CD4-positive, alpha-beta memory T cell (primary cell): ENCODE results near the gene APOA1. TPM values are rescaled to one million over a fixed set of nuclear protein-coding genes. Genes with fewer than 3 reads are reported as not detected.

Source experiments
- CTCF ChIA-PET: fragments of 350-600 bp; sonication (Branson Sonifier 250); formaldehyde crosslinking; loops from one replicate; lab custom pipeline; 2021; ENCODE audit warnings: inconsistent platforms; ENCODE audit not compliant: partially characterized antibody; lab: Charles Lee
- POLR2A ChIA-PET: fragments of 350-600 bp; sonication (Branson Sonifier 250); formaldehyde crosslinking; loops from one replicate; lab custom pipeline; 2021; ENCODE audit not compliant: partially characterized antibody; lab: Charles Lee
- DNase-seq, 5 donors: peaks; one replicate each; pipeline versions ENCODE4 v3.0.0 to v3.0.0-alpha.2; 2020 to 2022; ENCODE audit warnings: mixed read lengths in 1 of 5
- H3K27ac ChIP-seq: one replicate; pipeline ENCODE4 v1.7.0; 2013; ENCODE audit warnings: low read depth, low read length
- H3K27me3 ChIP-seq: 2 replicates; pipeline ENCODE4 v1.7.0; 2013; ENCODE audit warnings: mild to moderate bottlenecking, low read length, moderate library complexity; ENCODE audit not compliant: insufficient read depth
- H3K36me3 ChIP-seq: 2 replicates; pipeline ENCODE4 v1.7.0; 2013; ENCODE audit warnings: mild to moderate bottlenecking, low read length, moderate library complexity; ENCODE audit not compliant: insufficient read depth
- H3K4me1 ChIP-seq: 2 replicates; pipeline ENCODE4 v1.7.0; 2013; ENCODE audit warnings: mild to moderate bottlenecking, low read length, moderate library complexity; ENCODE audit not compliant: insufficient read depth
- H3K4me3 ChIP-seq, 2 donors: one replicate each; pipeline ENCODE4 v1.7.0; 2013; ENCODE audit warnings: low read length in 2 of 2, mild to moderate bottlenecking in 1 of 2
- H3K9me3 ChIP-seq, 2 donors: one replicate each; pipeline ENCODE4 v1.7.0; 2013; ENCODE audit warnings: low read length in 2 of 2, control low read depth in 1 of 2; ENCODE audit not compliant: control insufficient read depth in 1 of 2
- H3K27ac Mint-ChIP-seq, 7 donors: one replicate each; pipeline ENCODE4 v1.8.0; 2020 to 2021; ENCODE audit warnings: mixed read lengths in 7 of 7, mild to moderate bottlenecking in 6 of 7, inconsistent platforms in 3 of 7, moderate library complexity in 3 of 7
- H3K27me3 Mint-ChIP-seq, 2 donors: one replicate each; pipeline ENCODE4 v1.8.0; 2020 to 2021; ENCODE audit warnings: mixed read lengths in 2 of 2
- H3K36me3 Mint-ChIP-seq, 2 donors: one replicate each; pipeline ENCODE4 v1.8.0; 2020 to 2021; ENCODE audit warnings: mixed read lengths in 2 of 2, inconsistent platforms in 1 of 2, mild to moderate bottlenecking in 1 of 2
- H3K4me1 Mint-ChIP-seq, 4 donors: one replicate each; pipeline ENCODE4 v1.8.0; 2020 to 2021; ENCODE audit warnings: mixed read lengths in 4 of 4, mild to moderate bottlenecking in 1 of 4
- H3K4me3 Mint-ChIP-seq, 8 donors: one replicate each; pipeline ENCODE4 v1.8.0; 2020 to 2021; ENCODE audit warnings: mixed read lengths in 8 of 8, mild to moderate bottlenecking in 7 of 8, moderate library complexity in 6 of 8, inconsistent platforms in 3 of 8
- H3K9me3 Mint-ChIP-seq, 8 donors: one replicate each; pipeline ENCODE4 v1.8.0; 2020 to 2021; ENCODE audit warnings: mixed read lengths in 8 of 8, mild to moderate bottlenecking in 5 of 8, inconsistent platforms in 3 of 8, moderate library complexity in 1 of 8
- intact Hi-C: fragments of 100-400 bp; cut with micrococcal nuclease; formaldehyde crosslinking; loops from one replicate; pipeline ENCODE4 v1.15.1; 2023
- polyA plus RNA-seq, 2 donors: library from polyadenylated mRNA; unstranded; fragments of 300-500 nt; fragmentation: Illumina TruSeq; gene quantifications; one replicate each; pipeline ENCODE4 v1.2.3, GENCODE V29; 2021
- total RNA-seq, 2 experiments: library from RNA; stranded (reverse); gene quantifications; one replicate each; pipeline ENCODE4 v1.2.3, GENCODE V29; 2021

The APOA1 gene
- total and polyA plus RNA-seq, 4 experiments from 2014 or later: 0.50 to 0.75 TPM; not detected in 2

GRCh38 chr11:116792144-116792868 is 45.1 kb downstream of the APOA1 start:
- no peaks in the 10 kb centered on the region for H3K9me3 Mint-ChIP-seq
- no peak overlapping the region for H3K4me3 Mint-ChIP-seq
- peaks cover 19% of the 10 kb centered on the region for H3K4me1 ChIP-seq
- H3K9me3 ChIP-seq: no peaks in the 10 kb centered on the region
- no peak overlapping the region for H3K27ac ChIP-seq
- H3K36me3 Mint-ChIP-seq: peaks cover 0 to 7% of the 10 kb centered on the region in 2 donors
- H3K4me1 Mint-ChIP-seq: peaks cover 10 to 25% (median 17%) of the 10 kb centered on the region in 4 donors
- CTCF ChIA-PET: interaction anchor here (1.0 to 12.8 kb wide), 14 partner anchors 9 to 435 kb away, joined by 3 to 212 read pairs (median 11); partner anchors contain the start of genes APOA1, BUD13 and SIK3
- H3K4me3 ChIP-seq: no peak overlapping the region
- intact Hi-C loops: no loop called here
- no peak overlapping the region for H3K27ac Mint-ChIP-seq
- DNase-seq: no peak
- H3K27me3 ChIP-seq: no peaks in the 10 kb centered on the region
- peaks cover 2 to 9% of the 10 kb centered on the region in 2 donors for H3K27me3 Mint-ChIP-seq
- POLR2A ChIA-PET: interaction anchor here (1.5 to 2.3 kb wide), 2 partner anchors 43 to 313 kb away, joined by 4 to 13 read pairs; no protein-coding TSS in a partner anchor
- H3K36me3 ChIP-seq: no peaks in the 10 kb centered on the region

DNA sequence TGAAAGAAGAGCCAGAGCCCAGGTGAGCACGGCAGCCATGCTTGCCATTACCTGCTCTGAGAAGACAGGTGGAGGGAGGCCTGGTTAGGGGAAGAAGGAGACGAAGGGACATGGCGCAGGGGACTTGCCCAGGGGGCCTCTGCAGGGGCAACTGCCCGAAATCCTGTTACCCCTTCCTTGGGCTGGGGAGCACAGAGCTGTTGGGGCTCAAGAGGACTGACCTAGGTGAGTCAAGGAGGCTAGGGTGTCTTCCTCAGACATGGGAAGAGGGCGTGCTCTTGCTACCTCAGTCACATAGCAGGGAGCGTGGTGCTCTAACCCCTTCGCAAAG is 45.6 kb downstream of the APOA1 start, which contains the start of gene APOA5:
Gene APOA5 (minus strand): TSS at position 67 of the 331 bp plus-strand sequence. CDS start 19 bp downstream, at position 48.
- Histone ChIP-seq H3K9me3 (no peaks in the 10 kb centered on the region), H3K36me3 (no peaks in the 10 kb centered on the region), H3K4me3 (no peak within 1 kb of the TSS), H3K4me1 (peaks cover 24% of the 10 kb centered on the region), H3K27ac (no peak within 1 kb of the TSS), H3K27me3 (no peaks in the 10 kb centered on the region)
- peaks cover 2 to 7% of the 10 kb centered on the region in 2 donors for H3K27me3 Mint-ChIP-seq
- intact Hi-C loops: loop anchor here (1.0 kb wide), 5 partner anchors 45 to 435 kb away; partner anchors contain the start of gene SIK3
- no peak for DNase-seq
- H3K36me3 Mint-ChIP-seq: peaks cover 4 to 12% of the 10 kb centered on the region in 2 donors
- H3K9me3 Mint-ChIP-seq: no peaks in the 10 kb centered on the region
- H3K4me1 Mint-ChIP-seq: peaks cover 15 to 31% (median 22%) of the 10 kb centered on the region in 4 donors
- H3K27ac Mint-ChIP-seq: peak within 1 kb of the TSS; percentile 29 to 88 (median 35)
- peak within 1 kb of the TSS in 7 of 8 donors; percentile 11 to 83 (median 58) for H3K4me3 Mint-ChIP-seq
- POLR2A ChIA-PET: interaction anchor here (1.0 to 2.8 kb wide), 9 partner anchors 19 to 435 kb away, joined by 3 to 23 read pairs (median 4); partner anchors contain the start of genes BUD13, PAFAH1B2 and SIDT2
- CTCF ChIA-PET: interaction anchor here (0.5 to 12.8 kb wide), 35 partner anchors 9 to 440 kb away, joined by 3 to 212 read pairs (median 5); partner anchors contain the start of genes APOA1, APOC3, BUD13 and PCSK7

DNA sequence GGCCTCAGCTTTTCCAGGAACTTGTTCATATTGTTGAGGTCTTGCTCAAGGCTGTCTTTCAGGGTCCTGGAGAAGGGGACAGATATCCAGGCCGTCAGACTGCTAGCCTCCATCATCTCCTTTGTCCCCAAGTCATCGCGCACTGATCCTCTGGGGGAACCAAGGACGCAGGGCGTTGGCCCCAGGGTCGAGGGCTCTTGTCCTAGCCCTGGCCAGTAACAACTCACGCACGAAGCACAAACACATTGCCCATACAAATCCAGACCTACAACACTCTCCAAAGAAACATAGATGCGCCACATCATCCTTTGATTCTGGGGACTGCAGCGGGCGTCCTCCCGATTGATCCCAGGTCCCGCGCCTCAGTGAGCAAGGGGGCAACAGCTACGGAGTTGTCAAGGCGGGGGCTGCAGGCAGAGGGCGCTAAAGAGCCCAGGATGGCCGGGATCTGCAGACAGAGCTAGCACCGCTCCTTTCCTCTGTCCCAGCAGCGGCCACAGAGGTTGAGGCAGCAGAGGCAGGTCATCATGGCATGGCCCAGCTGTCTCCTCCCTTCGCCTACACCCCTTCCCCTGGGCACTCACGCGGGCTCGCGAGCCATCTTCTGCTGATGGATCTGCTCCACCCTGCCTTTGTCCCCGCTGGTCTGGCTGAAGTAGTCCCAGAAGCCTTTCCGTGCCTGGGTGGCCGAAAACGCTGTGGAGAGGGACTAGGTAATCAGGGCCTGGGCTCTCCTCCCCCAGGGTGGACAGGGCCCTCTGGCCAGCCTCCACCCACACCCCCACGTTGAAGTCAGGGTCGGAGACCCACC is 46.2 kb downstream of the APOA1 start:
- peak overlapping the region; percentile 29 to 88 (median 35) for H3K27ac Mint-ChIP-seq
- no peaks in the 10 kb centered on the region for H3K27me3 ChIP-seq
- peaks cover 19 to 36% (median 28%) of the 10 kb centered on the region in 4 donors for H3K4me1 Mint-ChIP-seq
- H3K27ac ChIP-seq: no peak overlapping the region
- DNase-seq: peak; percentile 68 to 74 (median 70)
- H3K4me1 ChIP-seq: peaks cover 30% of the 10 kb centered on the region
- H3K36me3 ChIP-seq: peaks cover 3% of the 10 kb centered on the region
- peaks cover 2 to 4% of the 10 kb centered on the region in 2 donors for H3K27me3 Mint-ChIP-seq
- intact Hi-C loops: loop anchor here (1.0 kb wide), 5 partner anchors 45 to 435 kb away; partner anchors contain the start of gene SIK3
- H3K9me3 Mint-ChIP-seq: no peaks in the 10 kb centered on the region
- H3K4me3 Mint-ChIP-seq: peak overlapping the region in 7 of 8 donors; percentile 11 to 83 (median 58)
- H3K9me3 ChIP-seq: no peaks in the 10 kb centered on the region
- no peak overlapping the region for H3K4me3 ChIP-seq
- POLR2A ChIA-PET: interaction anchor here (1.0 to 2.8 kb wide), 9 partner anchors 18 to 435 kb away, joined by 3 to 23 read pairs (median 4); partner anchors contain the start of genes BUD13, PAFAH1B2, SIDT2 and SIK3
- H3K36me3 Mint-ChIP-seq: peaks cover 8 to 18% of the 10 kb centered on the region in 2 donors
- CTCF ChIA-PET: interaction anchor here (0.5 to 12.8 kb wide), 39 partner anchors 8 to 440 kb away, joined by 3 to 212 read pairs (median 4); partner anchors contain the start of genes APOA1, APOC3, BUD13 and PCSK7

GRCh38 chr11:116790167-116791001 is 47.0 kb downstream of the APOA1 start:
- H3K36me3 ChIP-seq: peaks cover 11% of the 10 kb centered on the region
- no peak overlapping the region for H3K27ac ChIP-seq
- ChIA-PET POLR2A (interaction anchor here (1.0 to 2.8 kb wide), 9 partner anchors 17 to 436 kb away, joined by 3 to 23 read pairs (median 4); partner anchors contain the start of genes BUD13, PAFAH1B2, SIDT2 and SIK3), CTCF (interaction anchor here (0.7 to 12.8 kb wide), 40 partner anchors 8 to 444 kb away, joined by 3 to 212 read pairs (median 4); partner anchors contain the start of genes APOA1, APOC3, BUD13 and PCSK7)
- no peaks in the 10 kb centered on the region for H3K27me3 ChIP-seq
- intact Hi-C loops: loop anchor here (1.0 kb wide), 5 partner anchors 46 to 436 kb away; partner anchors contain the start of gene SIK3
- H3K27me3 Mint-ChIP-seq: peaks cover 2% of the 10 kb centered on the region in 2 donors
- peaks cover 16 to 26% of the 10 kb centered on the region in 2 donors for H3K36me3 Mint-ChIP-seq
- H3K4me1 ChIP-seq: peaks cover 32% of the 10 kb centered on the region
- no peaks in the 10 kb centered on the region for H3K9me3 ChIP-seq
- peaks cover 22 to 45% (median 35%) of the 10 kb centered on the region in 4 donors for H3K4me1 Mint-ChIP-seq
- no peak overlapping the region for H3K4me3 ChIP-seq
- H3K9me3 Mint-ChIP-seq: no peaks in the 10 kb centered on the region
- peak overlapping the region in 2 of 7 donors; percentile 34 to 36 for H3K27ac Mint-ChIP-seq
- H3K4me3 Mint-ChIP-seq: peak overlapping the region in 2 of 8 donors; percentile 55 to 83
- DNase-seq: no peak

DNA sequence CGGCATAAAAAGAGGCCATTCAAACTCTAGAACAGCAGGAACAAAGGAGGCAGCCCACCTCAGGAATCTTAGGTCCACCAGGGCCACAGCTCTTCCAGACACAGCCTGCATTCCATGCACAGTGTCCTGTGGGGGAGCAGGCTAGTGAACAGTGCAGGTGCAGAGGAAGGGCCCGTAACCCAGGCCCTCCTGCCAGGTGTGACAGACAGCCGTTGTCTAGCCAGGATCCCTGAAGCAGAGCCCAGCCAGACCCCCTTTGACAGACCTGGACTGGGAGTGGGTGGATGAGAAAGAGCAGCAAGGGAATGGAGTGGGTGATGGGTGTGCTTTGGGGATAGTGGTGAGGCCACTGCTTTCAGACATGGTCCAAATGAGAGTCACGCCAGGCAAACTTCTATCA is 48.4 kb downstream of the APOA1 start:
- Histone ChIP-seq H3K36me3 (peaks cover 25% of the 10 kb centered on the region), H3K27me3 (no peaks in the 10 kb centered on the region), H3K4me3 (no peak overlapping the region), H3K4me1 (peaks cover 32% of the 10 kb centered on the region), H3K9me3 (no peaks in the 10 kb centered on the region), H3K27ac (no peak overlapping the region)
- Mint-ChIP-seq H3K4me1 (peaks cover 27 to 59% (median 41%) of the 10 kb centered on the region in 4 donors), H3K36me3 (peaks cover 30 to 40% of the 10 kb centered on the region in 2 donors), H3K4me3 (peak overlapping the region in 7 of 8 donors; percentile 69 to 98 (median 97)), H3K27me3 (peaks cover 0 to 2% of the 10 kb centered on the region in 2 donors), H3K27ac (peak overlapping the region in 6 of 7 donors; percentile 83 to 99 (median 96)), H3K9me3 (no peaks in the 10 kb centered on the region)
- DNase-seq: no peak
- POLR2A ChIA-PET: interaction anchor here (2.8 to 6.8 kb wide), 3 partner anchors 16 to 47 kb away, joined by 11 to 100 read pairs (median 26); partner anchors contain the start of gene BUD13
- intact Hi-C loops: loop anchor here (1.0 kb wide), 1 partner anchor 16 kb away; no protein-coding TSS in a partner anchor
- CTCF ChIA-PET: interaction anchor here (0.9 to 12.8 kb wide), 8 partner anchors 10 to 318 kb away, joined by 3 to 212 read pairs (median 40); partner anchors contain the start of genes APOA1, BUD13 and SIK3
